H1 (cell line): ENCODE data around the gene PPARA. TPM values are rescaled to one million over a fixed set of nuclear protein-coding genes. Genes with fewer than 3 reads are reported as not detected.

Experiments
- CTCF ChIA-PET: fragments of 300-600 bp; sonication (Branson Sonifier 250); formaldehyde crosslinking; loops from one replicate; lab custom pipeline; 2021; ENCODE audit not compliant: partially characterized antibody; lab: Charles Lee
- POLR2A ChIA-PET: fragments of 300-600 bp; sonication (Branson Sonifier 250); formaldehyde crosslinking; loops from one replicate; lab custom pipeline; 2021; ENCODE audit warnings: inconsistent platforms; ENCODE audit not compliant: partially characterized antibody; lab: Charles Lee
- DNase-seq, 2 experiments: peaks; one replicate each; pipeline versions ENCODE4 v3.0.0 to v3.0.0-alpha.2; 2010 to 2022; ENCODE audit warnings: low spot score in 2 of 2, low read depth in 1 of 2, mixed read lengths in 1 of 2
- FAIRE-seq: peaks from 2 replicates; lab custom pipeline; 2011; peaks lifted over from hg19 to GRCh38; lab: Jason Lieb, UNC
- H2AFZ ChIP-seq: 2 replicates; pipeline ENCODE4 v1.8.1; 2012; ENCODE audit warnings: low read length, inconsistent platforms
- H2AK5ac ChIP-seq: 2 replicates; pipeline ENCODE4 v1.6.1; 2013; ENCODE audit warnings: low read depth, low read length
- H2BK120ac ChIP-seq: replicated peaks from 2 replicates; pipeline ENCODE3; 2013; ENCODE audit warnings: low read depth, low read length, inconsistent platforms
- H2BK12ac ChIP-seq: 2 replicates; pipeline ENCODE4 v1.6.1; 2013; ENCODE audit warnings: low read depth, low read length
- H2BK15ac ChIP-seq: 2 replicates; pipeline ENCODE4 v1.6.1; 2013; ENCODE audit warnings: low read length
- H2BK20ac ChIP-seq: 2 replicates; pipeline ENCODE4 v1.6.1; 2013; ENCODE audit warnings: low read length
- H2BK5ac ChIP-seq: 2 replicates; pipeline ENCODE4 v1.6.1; 2013; ENCODE audit warnings: low read depth, low read length
- H3K14ac ChIP-seq: 2 replicates; pipeline ENCODE4 v1.6.1; 2013; ENCODE audit warnings: inconsistent platforms; ENCODE audit not compliant: insufficient read length
- H3K18ac ChIP-seq: 2 replicates; pipeline ENCODE4 v1.6.1; 2013; ENCODE audit warnings: low read length; ENCODE audit errors: extremely low read depth
- H3K23ac ChIP-seq: 2 replicates; pipeline ENCODE4 v1.6.1; 2013; ENCODE audit warnings: inconsistent platforms; ENCODE audit not compliant: insufficient read length
- H3K23me2 ChIP-seq: 2 replicates; pipeline ENCODE4 v1.6.1; 2013; ENCODE audit warnings: low read depth, low read length
- H3K27ac ChIP-seq: 2 replicates; pipeline ENCODE4 v1.6.1; 2011; ENCODE audit warnings: low read depth, low read length, inconsistent platforms
- H3K27me3 ChIP-seq, 4 experiments: replicated peaks in 1 of 4; 1 replicate in 1 of 4; 2 replicates in 3 of 4; pipeline versions ENCODE4 v1.6.1 to v1.8.1; 2011 to 2013; ENCODE audit warnings: low read length in 3 of 4, mild to moderate bottlenecking in 3 of 4, inconsistent platforms in 2 of 4, mixed read lengths in 2 of 4, moderate library complexity in 1 of 4; ENCODE audit not compliant: control insufficient read depth in 3 of 4, insufficient read depth in 3 of 4; ENCODE audit errors: extremely low read depth in 1 of 4
- H3K36me3 ChIP-seq, 4 experiments: 2 replicates each; pipeline versions ENCODE4 v1.6.1 to v1.8.1; 2011 to 2013; ENCODE audit warnings: mild to moderate bottlenecking in 4 of 4, low read length in 3 of 4, moderate library complexity in 2 of 4, control low read depth in 1 of 4, inconsistent platforms in 1 of 4; ENCODE audit not compliant: insufficient read depth in 4 of 4, control insufficient read depth in 2 of 4
- H3K4ac ChIP-seq: replicated peaks from 2 replicates; pipeline ENCODE3; 2013; ENCODE audit warnings: low read length, low read depth, mixed read lengths, inconsistent platforms; ENCODE audit not compliant: insufficient read length
- H3K4me1 ChIP-seq, 4 experiments: replicated peaks in 1 of 4; 1 replicate in 1 of 4; 2 replicates in 3 of 4; pipeline versions ENCODE4 v1.6.1 to v1.8.1; 2011 to 2013; ENCODE audit warnings: low read length in 3 of 4, inconsistent platforms in 2 of 4, mixed read lengths in 1 of 4; ENCODE audit not compliant: insufficient read depth in 4 of 4, control insufficient read depth in 3 of 4
- H3K4me2 ChIP-seq, 2 experiments: 2 replicates each; pipeline versions ENCODE4 v1.6.1 to v1.8.1; 2011 to 2013; ENCODE audit warnings: low read depth in 2 of 2, low read length in 2 of 2, control low read depth in 1 of 2, inconsistent platforms in 1 of 2, mild to moderate bottlenecking in 1 of 2; ENCODE audit not compliant: insufficient read depth in 1 of 2
- H3K4me3 ChIP-seq, 4 experiments: fragments of 200-600, 300-600 bp in 1 of 4; sonication (generic), shearing (Covaris generic), sonication (Bioruptor Twin) in 1 of 4; 2 replicates each; pipeline versions ENCODE4 v1.5.1 to v1.8.1; 2011 to 2016; ENCODE audit warnings: low read length in 4 of 4, low read depth in 3 of 4, control low read depth in 2 of 4, inconsistent platforms in 2 of 4, mild to moderate bottlenecking in 2 of 4, mixed read lengths in 1 of 4, moderate library complexity in 1 of 4; ENCODE audit not compliant: insufficient read depth in 2 of 4; ENCODE audit errors: extremely low read depth in 1 of 4
- H3K56ac ChIP-seq: replicated peaks from 2 replicates; pipeline ENCODE3; 2013; ENCODE audit warnings: low read depth, mild to moderate bottlenecking, mixed read lengths, low read length, inconsistent platforms; ENCODE audit not compliant: insufficient read length
- H3K79me1 ChIP-seq: 2 replicates; pipeline ENCODE4 v1.6.1; 2013; ENCODE audit warnings: low read depth, low read length, control low read depth
- H3K79me2 ChIP-seq, 2 experiments: 2 replicates each; pipeline versions ENCODE4 v1.6.1 to v1.8.1; 2012 to 2013; ENCODE audit warnings: low read length in 2 of 2, mild to moderate bottlenecking in 2 of 2, inconsistent platforms in 1 of 2; ENCODE audit not compliant: insufficient read depth in 2 of 2, control insufficient read depth in 1 of 2
- H3K9ac ChIP-seq, 4 experiments: replicated peaks in 1 of 4; 1 replicate in 1 of 4; 2 replicates in 3 of 4; pipeline versions ENCODE4 v1.6.1 to v1.8.1; 2011 to 2013; ENCODE audit warnings: low read depth in 3 of 4, low read length in 3 of 4, control low read depth in 2 of 4, mild to moderate bottlenecking in 2 of 4, moderate library complexity in 2 of 4, inconsistent platforms in 1 of 4; ENCODE audit errors: extremely low read depth in 1 of 4
- H3K9me3 ChIP-seq, 2 experiments: 2 replicates each; pipeline versions ENCODE4 v1.6.1 to v1.8.1; 2012 to 2013; ENCODE audit warnings: mild to moderate bottlenecking in 2 of 2, moderate library complexity in 2 of 2, control low read depth in 1 of 2, inconsistent platforms in 1 of 2, low read depth in 1 of 2, low read length in 1 of 2, mixed read lengths in 1 of 2; ENCODE audit not compliant: insufficient read depth in 2 of 2
- H4K20me1 ChIP-seq, 2 experiments: replicated peaks in 1 of 2; 2 replicates each; pipeline versions ENCODE3 to v1.8.1; 2011 to 2013; ENCODE audit warnings: inconsistent platforms in 2 of 2, low read length in 2 of 2, mild to moderate bottlenecking in 1 of 2; ENCODE audit not compliant: insufficient read depth in 2 of 2, control insufficient read depth in 1 of 2
- H4K5ac ChIP-seq: 2 replicates; pipeline ENCODE4 v1.6.1; 2013; ENCODE audit warnings: low read length, low read depth, mixed read lengths, inconsistent platforms; ENCODE audit not compliant: insufficient read length
- H4K8ac ChIP-seq: 2 replicates; pipeline ENCODE4 v1.8.0; 2013; ENCODE audit warnings: mild to moderate bottlenecking, moderate library complexity, low read length, inconsistent platforms; ENCODE audit not compliant: insufficient read depth; ENCODE audit errors: extremely low read depth
- H4K91ac ChIP-seq: replicated peaks from 2 replicates; pipeline ENCODE3; 2013; ENCODE audit warnings: low read length, mixed read lengths, inconsistent platforms; ENCODE audit not compliant: insufficient read length
- BCL11A ChIP-seq, 2 experiments: IDR thresholded peaks; one replicate each; pipeline ENCODE4 v1.6.1; 2011; ENCODE audit warnings: low read depth in 2 of 2, low read length in 2 of 2, mild to moderate bottlenecking in 2 of 2
- CHD1 ChIP-seq: IDR thresholded peaks from 2 replicates; pipeline ENCODE4 v1.6.1; 2012; ENCODE audit warnings: low read depth, low read length, improper control_type of control experiment
- CHD2 ChIP-seq: IDR thresholded peaks from 2 replicates; pipeline ENCODE4 v1.6.1; 2012; ENCODE audit warnings: low read length, improper control_type of control experiment
- HDAC6 ChIP-seq: IDR thresholded peaks from one replicate; pipeline ENCODE4 v1.7.1; 2012; ENCODE audit warnings: low read depth, mild to moderate bottlenecking, inconsistent platforms, low read length, moderate library complexity
- KDM1A ChIP-seq: fragments of 200-600, 300-600 bp; sonication (generic); IDR thresholded peaks from 2 replicates; pipeline ENCODE4 v1.7.1; 2016; ENCODE audit warnings: mild to moderate bottlenecking, low read length, borderline replicate concordance
- KDM4A ChIP-seq: IDR thresholded peaks from one replicate; pipeline ENCODE4 v1.7.1; 2012; ENCODE audit warnings: low read depth, mild to moderate bottlenecking, moderate library complexity, low read length, inconsistent platforms; ENCODE audit not compliant: severe bottlenecking
- NRF1 ChIP-seq: IDR thresholded peaks from 2 replicates; pipeline ENCODE4 v1.6.1; 2011; ENCODE audit warnings: mild to moderate bottlenecking, low read depth, low read length, improper control_type of control experiment
- POLR2AphosphoS5 ChIP-seq: IDR thresholded peaks from 2 replicates; pipeline ENCODE4 v1.6.1; 2011; ENCODE audit warnings: low read depth, low read length
- SIRT6 ChIP-seq: IDR thresholded peaks from one replicate; pipeline ENCODE4 v1.7.1; 2012; ENCODE audit warnings: low read length, inconsistent platforms
- SP4 ChIP-seq: IDR thresholded peaks from 2 replicates; pipeline ENCODE4 v1.6.1; 2012; ENCODE audit warnings: low read length, inconsistent platforms
- TEAD4 ChIP-seq: IDR thresholded peaks from 2 replicates; pipeline ENCODE4 v1.6.1; 2012; ENCODE audit warnings: low read depth, low read length, inconsistent platforms, mixed read lengths
- WGBS, 2 experiments: shearing (Covaris generic) in 1 of 2; methylation state at CpG; one replicate each; pipeline versions ENCODE4 v1.1.6 to v1.1.7; 2013 to 2015; ENCODE audit warnings: low lambda C conversion rate in 2 of 2, mixed read lengths in 2 of 2, inconsistent platforms in 1 of 2, low coverage in 1 of 2, missing lambda C conversion rate in 1 of 2; ENCODE audit not compliant: insufficient replicate concordance in 2 of 2, insufficient coverage in 1 of 2, insufficient read length in 1 of 2; ENCODE audit errors: extremely low coverage in 1 of 2, missing lambda C conversion rate in 1 of 2; 5-methylcytosine and 5-hydroxymethylcytosine counted together
- polyA plus RNA-seq, 7 experiments: library from polyadenylated mRNA; depleted of rRNA in 3 of 7; stranded (reverse) in 5 of 7; unstranded in 2 of 7; fragments of >200 nt in 5 of 7; fragments of 200-250 nt in 2 of 7; gene quantifications; 1 replicate in 5 of 7; 2 replicates in 1 of 7; 4 replicates in 1 of 7; pipeline versions ENCODE4 v1.2.1 to v1.2.3, GENCODE V29; 2011 to 2013; ENCODE audit warnings: missing spikeins in 2 of 7, mixed read lengths in 2 of 7
- total RNA-seq: library from RNA; stranded (reverse); fragmentation: NEBNext Ultra II Directional; extraction: Animal tissue kit (Norgen Biotek cat#: 25700); gene quantifications from 2 replicates; pipeline ENCODE4 v1.2.1, GENCODE V29; 2021

PPARA gene
- total and polyA plus RNA-seq, 2 of the 8 experiments (the other 6 are each of a cell fraction or from before 2014, with no cell fraction given) = 3.1 to 8.2 TPM

- no peaks in the 10 kb centered on the region for H3K79me1 ChIP-seq
- no peak overlapping the region for H4K5ac ChIP-seq
- H2BK5ac ChIP-seq = no peak overlapping the region
- no peak overlapping the region for H3K18ac ChIP-seq
- WGBS, 2 experiments = 88% methylated on average over 9 of the region's 9 CpGs; no CpG with 5 or more reads in 1 of the 2 experiments
- H3K4me1 ChIP-seq = no peaks in the 10 kb centered on the region
- no peak overlapping the region for H2AFZ ChIP-seq
- no peak overlapping the region for H3K4me2 ChIP-seq
- no peak overlapping the region for H3K27ac ChIP-seq
- H3K23me2 ChIP-seq = no peaks in the 10 kb centered on the region
- peaks cover 0 to 2% of the 10 kb centered on the region in 2 experiments for H4K20me1 ChIP-seq
- H2BK12ac ChIP-seq = no peak overlapping the region
- no peak overlapping the region for H2BK120ac ChIP-seq
- H2BK20ac ChIP-seq = no peak overlapping the region
- H2BK15ac ChIP-seq = no peak overlapping the region
- H3K9me3 ChIP-seq = no peaks in the 10 kb centered on the region
- H4K8ac ChIP-seq = no peak overlapping the region
- no peak overlapping the region for H3K14ac ChIP-seq
- no peak overlapping the region for H3K9ac ChIP-seq
- no peak overlapping the region for H3K4me3 ChIP-seq
- no peaks in the 10 kb centered on the region for H3K27me3 ChIP-seq
- no peak overlapping the region for H3K56ac ChIP-seq
- POLR2A ChIA-PET = interaction anchor here (0.6 kb wide), 1 partner anchor 27 kb away, joined by 3 read pairs; no protein-coding TSS in a partner anchor
- FAIRE-seq (no peak), DNase-seq (no peak)
- H2AK5ac ChIP-seq = 0 out of 2 replicates have a peak overlapping the region, but pooled peaks have one; percentile 59
- no peak overlapping the region for H3K4ac ChIP-seq
- H4K91ac ChIP-seq = no peak overlapping the region
- no peaks in the 10 kb centered on the region for H3K36me3 ChIP-seq
- CTCF ChIA-PET = no interaction called here
- H3K79me2 ChIP-seq = no peaks in the 10 kb centered on the region
- no peak overlapping the region for H3K23ac ChIP-seq
- TF ChIP-seq CHD2 = no peak
- no peak for TF ChIP-seq CHD1
- TF ChIP-seq HDAC6 = no peak
- no peak for TF ChIP-seq TEAD4
- no peak for TF ChIP-seq BCL11A (IDR thresholded peaks at IDR 0.05; ENCODE audit: low read depth in 2 of 2, low read length in 2 of 2)
- no peak for TF ChIP-seq POLR2AphosphoS5
- no peak for TF ChIP-seq KDM1A
- TF ChIP-seq NRF1 = no peak
- TF ChIP-seq SIRT6 = no peak
- no peak for TF ChIP-seq SP4
- TF ChIP-seq KDM4A = no peak
Measured at GRCh38 chr22:46233231-46233630, 82.9 kb downstream of the PPARA start.
